H1 (cell line): ENCODE data around the gene CLCN3. TPM values are rescaled to one million over a fixed set of nuclear protein-coding genes. Genes with fewer than 3 reads are reported as not detected.

Experiments
- ASH2L ChIP-seq: fragments of 200-600, 300-600 bp; sonication (generic); IDR thresholded peaks from one replicate; pipeline ENCODE4 v1.7.1; 2017; ENCODE audit warnings: low read length
- BACH1 ChIP-seq: IDR thresholded peaks from 2 replicates; pipeline ENCODE4 v1.6.1; 2012; ENCODE audit warnings: low read length, improper control_type of control experiment
- CREB1 ChIP-seq: IDR thresholded peaks from 2 replicates; pipeline ENCODE4 v1.6.1; 2012; ENCODE audit warnings: inconsistent platforms
- EP300 ChIP-seq, 2 experiments: IDR thresholded peaks; 1 replicate in 1 of 2; 2 replicates in 1 of 2; pipeline ENCODE4 v1.6.1; 2011 to 2012; ENCODE audit warnings: low read depth in 2 of 2, low read length in 2 of 2, mild to moderate bottlenecking in 2 of 2, borderline replicate concordance in 1 of 2, inconsistent platforms in 1 of 2, moderate library complexity in 1 of 2
- EZH2 ChIP-seq: fragments of 200-600 bp; sonication (generic); IDR thresholded peaks from 2 replicates; pipeline ENCODE4 v1.7.1; 2012; ENCODE audit warnings: low read depth, mild to moderate bottlenecking, moderate library complexity, low read length, inconsistent platforms; ENCODE audit not compliant: severe bottlenecking
- GTF2F1 ChIP-seq: IDR thresholded peaks from 2 replicates; pipeline ENCODE4 v1.6.1; 2012; ENCODE audit warnings: low read depth, low read length, improper control_type of control experiment, borderline replicate concordance
- HDAC2 ChIP-seq, 2 experiments: fragments of 300-600 bp in 1 of 2; sonication (generic) in 1 of 2; IDR thresholded peaks; 2 replicates each; pipeline ENCODE4 v1.6.1; 2011 to 2012; ENCODE audit warnings: low read depth in 2 of 2, low read length in 2 of 2, mild to moderate bottlenecking in 2 of 2, moderate library complexity in 2 of 2, borderline replicate concordance in 1 of 2, inconsistent platforms in 1 of 2
- MAX ChIP-seq: IDR thresholded peaks from 2 replicates; pipeline ENCODE4 v1.6.1; 2012; ENCODE audit warnings: inconsistent platforms
- RBBP5 ChIP-seq: IDR thresholded peaks from 2 replicates; pipeline ENCODE4 v1.7.1; 2012; ENCODE audit warnings: low read depth, mild to moderate bottlenecking, inconsistent platforms, low read length, moderate library complexity, borderline replicate concordance
- SIN3A ChIP-seq, 2 experiments: IDR thresholded peaks in 1 of 2; conservative IDR thresholded peaks in 1 of 2; 2 replicates each; pipeline ENCODE4 v1.6.1; 2011 to 2012; ENCODE audit warnings: low read length in 2 of 2, improper control_type of control experiment in 1 of 2, low read depth in 1 of 2, mild to moderate bottlenecking in 1 of 2
- SP1 ChIP-seq: IDR thresholded peaks from 2 replicates; pipeline ENCODE4 v1.6.1; 2011; ENCODE audit warnings: low read depth, low read length
- SRF ChIP-seq: IDR thresholded peaks from 2 replicates; pipeline ENCODE4 v1.6.1; 2011; ENCODE audit warnings: mild to moderate bottlenecking, low read depth, low read length, moderate library complexity
- TAF1 ChIP-seq: IDR thresholded peaks from 2 replicates; pipeline ENCODE4 v1.6.1; 2011; ENCODE audit warnings: mild to moderate bottlenecking, low read depth, low read length
- TAF7 ChIP-seq: optimal IDR thresholded peaks from 2 replicates; pipeline ENCODE3; 2011; ENCODE audit warnings: low read depth, mild to moderate bottlenecking, inconsistent platforms, low read length, moderate library complexity, borderline replicate concordance
- TBP ChIP-seq: IDR thresholded peaks from 2 replicates; pipeline ENCODE4 v1.6.1; 2011; ENCODE audit warnings: low read depth, low read length, improper control_type of control experiment
- TEAD4 ChIP-seq: IDR thresholded peaks from 2 replicates; pipeline ENCODE4 v1.6.1; 2012; ENCODE audit warnings: low read depth, low read length, inconsistent platforms, mixed read lengths
- USF2 ChIP-seq: IDR thresholded peaks from 2 replicates; pipeline ENCODE4 v1.6.1; 2011; ENCODE audit warnings: low read length, improper control_type of control experiment
- polyA plus RNA-seq, 7 experiments: library from polyadenylated mRNA; depleted of rRNA in 3 of 7; stranded (reverse) in 5 of 7; unstranded in 2 of 7; fragments of >200 nt in 5 of 7; fragments of 200-250 nt in 2 of 7; gene quantifications; 1 replicate in 5 of 7; 2 replicates in 1 of 7; 4 replicates in 1 of 7; pipeline versions ENCODE4 v1.2.1 to v1.2.3, GENCODE V29; 2011 to 2013; ENCODE audit warnings: missing spikeins in 2 of 7, mixed read lengths in 2 of 7
- total RNA-seq: library from RNA; stranded (reverse); fragmentation: NEBNext Ultra II Directional; extraction: Animal tissue kit (Norgen Biotek cat#: 25700); gene quantifications from 2 replicates; pipeline ENCODE4 v1.2.1, GENCODE V29; 2021

Gene CLCN3
- total and polyA plus RNA-seq, 2 of the 8 experiments (the other 6 are each of a cell fraction or from before 2014, with no cell fraction given) = 8.8 to 32.8 TPM

- TF ChIP-seq USF2 = no peak
- peak; percentile 91 for TF ChIP-seq TAF1
- 0 out of 2 replicates have a peak, but pooled peaks have one; percentile 16 for TF ChIP-seq GTF2F1
- TF ChIP-seq BACH1 = no peak
- peak in 1 of 2 experiments; percentile 82; a peak in 2 of 4 replicates for TF ChIP-seq SIN3A (conservative IDR thresholded peaks at IDR 0.05 in 1 of 2, IDR thresholded peaks at IDR 0.05 in 1 of 2; ENCODE audit: low read depth in 1 of 2, low read length in 2 of 2)
- peak; percentile 26; the same call in 1 of the 2 replicates for TF ChIP-seq SRF
- no peak for TF ChIP-seq EP300 (IDR thresholded peaks at IDR 0.05; ENCODE audit: borderline replicate concordance in 1 of 2, low read depth in 2 of 2, low read length in 2 of 2)
- peak; percentile 68 for TF ChIP-seq TBP
- TF ChIP-seq EZH2 = no peak
- peak; percentile 98; the same call in 1 of the 2 replicates for TF ChIP-seq RBBP5
- TF ChIP-seq TAF7 = peak; percentile 67
- TF ChIP-seq HDAC2 (IDR thresholded peaks at IDR 0.05; ENCODE audit: borderline replicate concordance in 1 of 2, low read depth in 2 of 2, low read length in 2 of 2) = peak in 1 of 2 experiments; percentile 34; a peak in 1 of 4 replicates
- peak; percentile 98 for TF ChIP-seq CREB1
- TF ChIP-seq ASH2L = peak; percentile 99
- TF ChIP-seq SP1 = no peak
- TF ChIP-seq MAX = peak; percentile 88
- TF ChIP-seq TEAD4 = no peak
These were observed 8.1 kb upstream of the CLCN3 start, which contains the start of gene NEK1 (continued) for GRCh38 chr4:169611991-169612870.
